Measurements from ENCODE around the gene MASP1.

Gene MASP1

GRCh38 chr3:187242435-187242834, 49.1 kb downstream of the MASP1 start:
- TF ChIP-seq GATA2 (IDR thresholded peaks at IDR 0.05; ENCODE audit: low read depth, low read length), result no peak
- no peak for TF ChIP-seq GATA3 (IDR thresholded peaks at IDR 0.05; ENCODE audit: low read depth, low read length)

- no peak for TF ChIP-seq GATA2 (IDR thresholded peaks at IDR 0.05; ENCODE audit: low read depth, low read length)
- TF ChIP-seq GATA3 (IDR thresholded peaks at IDR 0.05; ENCODE audit: low read depth, low read length), result no peak
Observed at GRCh38 chr3:187238239-187238638, 53.3 kb downstream of the MASP1 start.

- TF ChIP-seq GATA2 (IDR thresholded peaks at IDR 0.05; ENCODE audit: low read depth, low read length) (no peak), GATA3 (IDR thresholded peaks at IDR 0.05; ENCODE audit: low read depth, low read length) (no peak)
Observed at GRCh38 chr3:187237741-187238140, 53.8 kb downstream of the MASP1 start.

GRCh38 chr3:187236962-187237361, 54.6 kb downstream of the MASP1 start:
- TF ChIP-seq GATA2 (IDR thresholded peaks at IDR 0.05; ENCODE audit: low read depth, low read length) (no peak), GATA3 (IDR thresholded peaks at IDR 0.05; ENCODE audit: low read depth, low read length) (no peak)

- no peak for TF ChIP-seq GATA2 (IDR thresholded peaks at IDR 0.05; ENCODE audit: low read depth, low read length)
- TF ChIP-seq GATA3 (IDR thresholded peaks at IDR 0.05; ENCODE audit: low read depth, low read length), result no peak
Observed at GRCh38 chr3:187230011-187230410, 61.5 kb downstream of the MASP1 start.

- no peak for TF ChIP-seq GATA2 (IDR thresholded peaks at IDR 0.05; ENCODE audit: low read depth, low read length)
- no peak for TF ChIP-seq GATA3 (IDR thresholded peaks at IDR 0.05; ENCODE audit: low read depth, low read length)
Observed at GRCh38 chr3:187228740-187229139, 62.8 kb downstream of the MASP1 start.

GRCh38 chr3:187227658-187228258, 63.8 kb downstream of the MASP1 start:
- TF ChIP-seq GATA2 (IDR thresholded peaks at IDR 0.05; ENCODE audit: low read depth, low read length) (no peak), GATA3 (IDR thresholded peaks at IDR 0.05; ENCODE audit: low read depth, low read length) (no peak)

GRCh38 chr3:187223799-187224198, 67.7 kb downstream of the MASP1 start:
- TF ChIP-seq GATA3 (IDR thresholded peaks at IDR 0.05; ENCODE audit: low read depth, low read length), result no peak
- TF ChIP-seq GATA2 (IDR thresholded peaks at IDR 0.05; ENCODE audit: low read depth, low read length), result no peak

- TF ChIP-seq GATA3 (IDR thresholded peaks at IDR 0.05; ENCODE audit: low read depth, low read length), result no peak
- no peak for TF ChIP-seq GATA2 (IDR thresholded peaks at IDR 0.05; ENCODE audit: low read depth, low read length)
Observed at GRCh38 chr3:187222801-187223200, 68.7 kb downstream of the MASP1 start.

- TF ChIP-seq GATA2 (IDR thresholded peaks at IDR 0.05; ENCODE audit: low read depth, low read length), result no peak
- TF ChIP-seq GATA3 (IDR thresholded peaks at IDR 0.05; ENCODE audit: low read depth, low read length), result no peak
Observed at GRCh38 chr3:187215460-187215859, 76.1 kb downstream of the MASP1 start.

- no peak for TF ChIP-seq GATA3 (IDR thresholded peaks at IDR 0.05; ENCODE audit: low read depth, low read length)
- no peak for TF ChIP-seq GATA2 (IDR thresholded peaks at IDR 0.05; ENCODE audit: low read depth, low read length)
Observed at GRCh38 chr3:187213616-187214015, 77.9 kb downstream of the MASP1 start.

GRCh38 chr3:187212705-187213104, 78.8 kb downstream of the MASP1 start:
- TF ChIP-seq GATA2 (IDR thresholded peaks at IDR 0.05; ENCODE audit: low read depth, low read length) (no peak), GATA3 (IDR thresholded peaks at IDR 0.05; ENCODE audit: low read depth, low read length) (no peak)

GRCh38 chr3:187212196-187212545, 79.4 kb downstream of the MASP1 start:
- TF ChIP-seq GATA2 (IDR thresholded peaks at IDR 0.05; ENCODE audit: low read depth, low read length), result no peak

GRCh38 chr3:187211532-187212195, 79.9 kb downstream of the MASP1 start:
- TF ChIP-seq GATA2 (IDR thresholded peaks at IDR 0.05; ENCODE audit: low read depth, low read length) (no peak), GATA3 (IDR thresholded peaks at IDR 0.05; ENCODE audit: low read depth, low read length) (no peak)

- TF ChIP-seq GATA2 (IDR thresholded peaks at IDR 0.05; ENCODE audit: low read depth, low read length) (no peak), GATA3 (IDR thresholded peaks at IDR 0.05; ENCODE audit: low read depth, low read length) (no peak)
Observed at GRCh38 chr3:187210545-187211327, 80.8 kb downstream of the MASP1 start.

Measured in SH-SY5Y (cell line).